HepG2 (cell line): ENCODE measurements around the gene TJAP1. TPM values are rescaled to one million over a fixed set of nuclear protein-coding genes. Genes with fewer than 3 reads are reported as not detected.
A peak's percentile ranks its signal among the peaks of the same experiment; 100 is the strongest.

ENCODE experiments used
- ATAC-seq: fragments of 200-7000 bp; cut with Tn5 transposase; 3 replicates; pipeline ENCODE4 v1.9.1; 2020; ENCODE audit warnings: mild to moderate bottlenecking, moderate library complexity
- BruUV-seq: library from RNA; stranded (reverse); fragments of 400-500 nt; replicated peaks from 2 replicates; lab custom pipeline; 2021; lab: Mats Ljungman, UMichigan
- CTCF ChIA-PET: fragments of 300-600 bp; formaldehyde crosslinking; extraction: SDS; loops from one replicate; lab custom pipeline; 2021; ENCODE audit warnings: low total read pairs, inconsistent platforms, low intra/inter-chr PET ratio; lab: Yijun Ruan, JAX
- POLR2A ChIA-PET: fragments of 350-600 bp; sonication (Branson Sonifier 250); formaldehyde crosslinking; loops from one replicate; lab custom pipeline; 2020; ENCODE audit warnings: antibody characterized with exemption, inconsistent platforms; lab: Yijun Ruan, JAX
- DNase-seq: peaks from one replicate; pipeline ENCODE4 v3.0.0-alpha.2; 2015; ENCODE audit warnings: low spot score
- FAIRE-seq: peaks from 3 replicates; lab custom pipeline; 2011; peaks lifted over from hg19 to GRCh38; lab: Jason Lieb, UNC
- H2AFZ ChIP-seq: one replicate; pipeline ENCODE4 v1.6.1; 2011; ENCODE audit warnings: low read length, inconsistent platforms
- H3K27ac ChIP-seq: fragments of 300-600 bp; 3 replicates; pipeline ENCODE4 v1.8.0; 2011; ENCODE audit warnings: mixed run types, mild to moderate bottlenecking, mixed read lengths, low read length, inconsistent platforms; ENCODE audit not compliant: insufficient read depth; ENCODE audit errors: extremely low read length
- H3K27me3 ChIP-seq, 2 experiments: fragments of 200-600 bp in 1 of 2; 2 replicates in 1 of 2; 3 replicates in 1 of 2; pipeline versions ENCODE4 v1.6.0 to v1.8.0; 2011; ENCODE audit warnings: low read length in 2 of 2, mild to moderate bottlenecking in 2 of 2, moderate library complexity in 2 of 2, inconsistent platforms in 1 of 2; ENCODE audit not compliant: insufficient read depth in 2 of 2, control insufficient read depth in 1 of 2
- H3K36me3 ChIP-seq, 2 experiments: fragments of 200-600 bp in 1 of 2; replicated peaks in 1 of 2; 2 replicates in 1 of 2; 3 replicates in 1 of 2; pipeline versions ENCODE4 v1.5.1 to v1.8.0; 2011; ENCODE audit warnings: low read length in 2 of 2, inconsistent platforms in 1 of 2; ENCODE audit not compliant: insufficient read depth in 2 of 2, control insufficient read depth in 1 of 2
- H3K4me1 ChIP-seq: 2 replicates; pipeline ENCODE4 v1.5.1; 2012; ENCODE audit warnings: low read length, inconsistent platforms; ENCODE audit not compliant: insufficient read depth
- H3K4me2 ChIP-seq: 2 replicates; pipeline ENCODE4 v1.6.0; 2011; ENCODE audit warnings: low read depth, low read length, inconsistent platforms
- H3K4me3 ChIP-seq, 3 experiments: fragments of 200-600 bp in 1 of 3; sonication (generic), shearing (Covaris generic) in 1 of 3; replicated peaks in 1 of 3; 2 replicates each; pipeline ENCODE4 v1.5.1; 2011 to 2016; ENCODE audit warnings: low read length in 3 of 3, inconsistent platforms in 2 of 3, low read depth in 2 of 3, mild to moderate bottlenecking in 2 of 3, control low read depth in 1 of 3, mixed read lengths in 1 of 3; ENCODE audit not compliant: insufficient read depth in 1 of 3
- H3K79me2 ChIP-seq: one replicate; pipeline ENCODE4 v1.6.1; 2011; ENCODE audit warnings: low read length, inconsistent platforms; ENCODE audit not compliant: insufficient read depth
- H3K9ac ChIP-seq: 2 replicates; pipeline ENCODE4 v1.6.0; 2011; ENCODE audit warnings: mild to moderate bottlenecking, low read depth, low read length, inconsistent platforms; ENCODE audit not compliant: insufficient read depth
- H3K9me3 ChIP-seq: 2 replicates; pipeline ENCODE4 v1.5.1; 2012; ENCODE audit warnings: mild to moderate bottlenecking, low read length
- H4K20me1 ChIP-seq: 2 replicates; pipeline ENCODE4 v1.6.0; 2011; ENCODE audit warnings: inconsistent platforms, mild to moderate bottlenecking, low read length, moderate library complexity; ENCODE audit not compliant: insufficient read depth
- ELF4 ChIP-seq: sonication (generic); formaldehyde crosslinking; IDR thresholded peaks from 2 replicates; pipeline ENCODE4 v1.5.0; 2020; ENCODE audit warnings: missing genetic modification reagents, mild to moderate bottlenecking, moderate library complexity, borderline replicate concordance
- FOXC1 ChIP-seq: sonication (generic); formaldehyde crosslinking; IDR thresholded peaks from 2 replicates; pipeline ENCODE4 v1.8.0; 2022; ENCODE audit warnings: mild to moderate bottlenecking, missing genetic modification reagents, borderline replicate concordance
- MAZ ChIP-seq, 2 experiments: sonication (generic) in 1 of 2; formaldehyde crosslinking in 1 of 2; IDR thresholded peaks; 2 replicates each; pipeline versions ENCODE4 v1.5.0 to v1.6.1; 2012 to 2020; ENCODE audit warnings: low read depth in 2 of 2, mild to moderate bottlenecking in 2 of 2, borderline replicate concordance in 1 of 2, improper control_type of control experiment in 1 of 2, low read length in 1 of 2, missing genetic modification reagents in 1 of 2, moderate library complexity in 1 of 2
- MEF2D ChIP-seq: sonication (generic); formaldehyde crosslinking; IDR thresholded peaks from 2 replicates; pipeline ENCODE4 v1.5.1; 2020; ENCODE audit warnings: mild to moderate bottlenecking, missing genetic modification reagents
- RBM22 ChIP-seq: fragments of 200-400 bp; formaldehyde crosslinking; optimal IDR thresholded peaks from 2 replicates; pipeline ENCODE3; 2017; ENCODE audit warnings: mild to moderate bottlenecking, low read length, moderate library complexity
- RFXAP ChIP-seq: sonication (generic); formaldehyde crosslinking; IDR thresholded peaks from 2 replicates; pipeline ENCODE4 v1.4.0; 2020; ENCODE audit warnings: missing genetic modification reagents, borderline replicate concordance
- SCMH1 ChIP-seq: sonication (generic); formaldehyde crosslinking; IDR thresholded peaks from 2 replicates; pipeline ENCODE4 v1.9.0; 2021; ENCODE audit warnings: missing genetic modification reagents, mild to moderate bottlenecking, borderline replicate concordance
- TP53 ChIP-seq: sonication (generic); formaldehyde crosslinking; conservative IDR thresholded peaks from 2 replicates; pipeline ENCODE4 v1.4.0; 2020; ENCODE audit warnings: missing genetic modification reagents
- ZNF30 ChIP-seq: sonication (generic); formaldehyde crosslinking; IDR thresholded peaks from 2 replicates; pipeline ENCODE4 v1.5.0; 2020; ENCODE audit warnings: mild to moderate bottlenecking, missing genetic modification reagents
- ZNF652 ChIP-seq: IDR thresholded peaks from 2 replicates; pipeline ENCODE4 v1.6.1; 2016; ENCODE audit warnings: low read depth, borderline replicate concordance
- ZSCAN25 ChIP-seq: sonication (generic); formaldehyde crosslinking; IDR thresholded peaks from 2 replicates; pipeline ENCODE4 v1.8.0; 2022; ENCODE audit warnings: mild to moderate bottlenecking, missing genetic modification reagents
- WGBS: methylation state at CpG from one replicate; pipeline ENCODE4 v1.1.6; 2017; ENCODE audit warnings: low lambda C conversion rate; 5-methylcytosine and 5-hydroxymethylcytosine counted together
- in situ Hi-C: cut with HindIII; loops from 2 replicates; pipeline ENCODE4 v1.10.0; 2017; ENCODE audit warnings: low pct_unique_long_range_greater_than_20kb; ENCODE audit not compliant: extremely low pct_ligation_motif_present
- intact Hi-C: fragments of 100-400 bp; cut with micrococcal nuclease; formaldehyde crosslinking; loops from one replicate; pipeline ENCODE4 v1.10.0; 2022; ENCODE audit not compliant: unreplicated experiment
- polyA plus RNA-seq, 8 experiments: library from polyadenylated mRNA; depleted of rRNA in 3 of 8; stranded (reverse) in 7 of 8; unstranded in 1 of 8; fragments of >200 nt; fragmentation: Illumina TruSeq in 4 of 8; extraction: Trizol in 4 of 8; gene quantifications; 2 replicates each; pipeline versions ENCODE4 v1.2.1 to v1.2.3, GENCODE V29; 2011 to 2016; ENCODE audit warnings: low read depth in 4 of 8, missing spikeins in 1 of 8, mixed read lengths in 1 of 8; ENCODE audit not compliant: insufficient read depth in 1 of 8
- total RNA-seq, 5 experiments: library from RNA; depleted of rRNA; stranded (reverse); fragments of >200 nt; fragmentation: Illumina TruSeq; extraction: Trizol; gene quantifications; 2 replicates each; pipeline ENCODE4 v1.2.3, GENCODE V29; 2016; ENCODE audit warnings: low read depth in 1 of 5
- TF ChIP-seq, protein P1 (sequence below): IDR thresholded peaks from 2 replicates; pipeline ENCODE4 v1.6.1; 2016; ENCODE audit warnings: mild to moderate bottlenecking, missing biosample characterization, missing genetic modification reagents
- TF ChIP-seq, protein P2 (sequence below): sonication (generic); formaldehyde crosslinking; IDR thresholded peaks from 2 replicates; pipeline ENCODE4 v1.9.0; 2021; ENCODE audit warnings: missing genetic modification reagents, mild to moderate bottlenecking, borderline replicate concordance
- TF ChIP-seq, protein P3 (sequence below): sonication (generic); formaldehyde crosslinking; IDR thresholded peaks from 2 replicates; pipeline ENCODE4 v1.8.0; 2022; ENCODE audit warnings: mild to moderate bottlenecking, missing genetic modification reagents; ENCODE audit not compliant: insufficient replicate concordance
- TF ChIP-seq, protein P4 (sequence below): IDR thresholded peaks from 2 replicates; pipeline ENCODE4 v1.6.1; 2016; ENCODE audit warnings: missing biosample characterization, missing genetic modification reagents, low read depth

Gene TJAP1
- total and polyA plus RNA-seq, 2 of the 13 experiments (the other 11 are each of a cell fraction or from before 2014, with no cell fraction given) = 15.7 to 41.6 TPM

DNA sequence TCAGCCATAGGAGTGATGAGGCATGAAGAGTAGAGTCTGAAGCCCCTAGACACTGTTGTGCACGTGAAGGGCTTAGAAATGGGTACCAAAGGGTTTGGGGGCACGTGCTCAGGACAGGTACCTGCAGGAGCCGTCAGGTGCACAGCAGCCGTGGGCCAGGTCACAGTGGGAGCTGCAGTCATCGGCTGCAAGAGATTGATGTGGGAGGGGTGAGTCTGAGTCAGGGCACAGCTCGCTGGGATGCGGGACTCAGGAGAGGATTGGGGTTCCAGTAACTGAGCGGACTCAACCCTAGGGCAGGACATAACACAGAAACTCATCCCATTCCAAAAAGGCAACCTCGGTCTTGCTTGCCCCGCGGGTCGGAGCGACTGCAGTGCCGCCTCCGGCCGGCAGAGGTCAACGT lies 23.1 kb upstream of the TJAP1 start (continued):
- TF ChIP-seq RFXAP (CRISPR knock-in tag) (no peak), ELF4 (CRISPR knock-in tag) (no peak), MAZ (IDR thresholded peaks at IDR 0.05; ENCODE audit: borderline replicate concordance, low read depth, low read length) (no peak), MAZ (CRISPR knock-in tag; IDR thresholded peaks at IDR 0.05; ENCODE audit: low read depth) (0 out of 2 replicates have a peak, but pooled peaks have one; percentile 71), ZSCAN25 (0 out of 2 replicates have a peak, but pooled peaks have one; percentile 58), ZNF652 (CRISPR knock-in tag) (no peak)
- TF ChIP-seq, protein P1, sequence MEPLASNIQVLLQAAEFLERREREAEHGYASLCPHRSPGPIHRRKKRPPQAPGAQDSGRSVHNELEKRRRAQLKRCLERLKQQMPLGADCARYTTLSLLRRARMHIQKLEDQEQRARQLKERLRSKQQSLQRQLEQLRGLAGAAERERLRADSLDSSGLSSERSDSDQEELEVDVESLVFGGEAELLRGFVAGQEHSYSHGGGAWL (CRISPR knock-in tag) = no peak
- TF ChIP-seq, all 625 proteins: peak for 48

DNA sequence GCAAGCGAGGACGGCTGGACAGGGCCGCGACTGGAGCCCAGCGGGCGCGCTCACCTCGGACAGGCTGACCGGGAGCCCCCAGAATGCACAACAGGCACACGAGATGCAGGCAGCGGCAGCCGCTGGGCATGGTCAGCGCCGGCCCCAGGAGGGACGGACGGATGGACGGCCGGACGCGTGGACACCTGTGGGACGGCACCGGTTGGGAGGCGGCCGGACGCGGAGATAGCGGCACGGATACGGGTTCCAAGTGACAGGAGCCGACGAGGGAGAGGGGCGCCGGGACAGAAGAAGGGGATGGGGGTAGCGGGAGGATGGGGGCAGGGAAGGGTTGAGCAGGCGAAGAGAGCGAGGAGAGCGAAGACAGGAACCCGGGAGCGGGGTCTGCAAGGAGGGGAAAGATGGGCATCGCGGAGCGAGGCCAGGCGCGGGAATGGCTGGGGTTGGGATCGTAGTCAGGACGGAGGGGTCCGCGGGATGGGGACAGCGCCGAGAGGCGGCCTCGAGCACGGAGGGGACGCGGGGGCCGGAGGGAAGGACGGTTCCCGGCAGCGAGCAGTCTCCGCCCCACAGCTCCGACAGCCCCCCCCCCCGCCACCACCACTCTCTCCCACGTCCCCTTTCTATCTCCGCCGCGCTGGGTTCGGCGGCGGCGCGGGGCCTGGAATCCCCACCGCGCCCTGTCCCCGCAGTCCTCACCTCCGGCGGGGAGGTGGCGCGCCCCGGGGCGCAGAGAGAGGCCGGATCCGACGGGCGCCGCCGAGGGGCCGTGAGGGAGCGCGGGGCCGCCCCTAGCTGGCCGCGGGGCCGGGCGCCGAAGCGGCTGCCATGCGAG lies 22.5 kb upstream of the TJAP1 start:
- WGBS = 3% methylated on average over 54 of the region's 97 CpGs
- ChIA-PET CTCF (interaction anchor here (1.5 to 4.7 kb wide), 3 partner anchors 41 to 192 kb away, joined by 3 to 53 read pairs (median 39); no protein-coding TSS in a partner anchor), POLR2A (interaction anchor here (1.0 to 4.7 kb wide), 10 partner anchors 9 to 55 kb away, joined by 3 to 38 read pairs (median 5); partner anchors contain the start of genes ABCC10, LRRC73 and TJAP1)
- peak; percentile 67 for DNase-seq
- FAIRE-seq = no peak
- in situ Hi-C loops (loop anchor here (5.0 kb wide), 1 partner anchor 37 kb away; no protein-coding TSS in a partner anchor), intact Hi-C loops (loop anchor here (1.0 kb wide), 2 partner anchors 41 to 51 kb away; no protein-coding TSS in a partner anchor)
- BruUV-seq = no TSS peak
- H3K4me2 ChIP-seq = peak overlapping the region; percentile 100
- no peak overlapping the region for H2AFZ ChIP-seq
- H3K27me3 ChIP-seq = peaks cover 0 to 5% of the 10 kb centered on the region in 2 experiments; a peak in 3 of 5 replicates
- ATAC-seq = peak; percentile 87
- H4K20me1 ChIP-seq = no peaks in the 10 kb centered on the region
- H3K9ac ChIP-seq = peak overlapping the region; percentile 32; the same call in 1 of the 2 replicates
- peak overlapping the region; percentile 54 to 76 (median 66); a peak in 5 of 6 replicates for H3K4me3 ChIP-seq
- H3K9me3 ChIP-seq = no peaks in the 10 kb centered on the region
- peaks cover 26% of the 10 kb centered on the region for H3K4me1 ChIP-seq
- peaks cover 5 to 9% of the 10 kb centered on the region in 2 experiments; a peak in 3 of 5 replicates for H3K36me3 ChIP-seq
- H3K27ac ChIP-seq = no peak overlapping the region
- H3K79me2 ChIP-seq = no peaks in the 10 kb centered on the region
- TF ChIP-seq MEF2D (CRISPR knock-in tag) (no peak), TP53 (CRISPR knock-in tag) (no peak), FOXC1 (CRISPR knock-in tag) (peak; percentile 94), ZNF30 (CRISPR knock-in tag) (0 out of 2 replicates have a peak, but pooled peaks have one; percentile 23), SCMH1 (CRISPR knock-in tag) (no peak), RBM22 (peak; percentile 39)
- TF ChIP-seq, protein P2, sequence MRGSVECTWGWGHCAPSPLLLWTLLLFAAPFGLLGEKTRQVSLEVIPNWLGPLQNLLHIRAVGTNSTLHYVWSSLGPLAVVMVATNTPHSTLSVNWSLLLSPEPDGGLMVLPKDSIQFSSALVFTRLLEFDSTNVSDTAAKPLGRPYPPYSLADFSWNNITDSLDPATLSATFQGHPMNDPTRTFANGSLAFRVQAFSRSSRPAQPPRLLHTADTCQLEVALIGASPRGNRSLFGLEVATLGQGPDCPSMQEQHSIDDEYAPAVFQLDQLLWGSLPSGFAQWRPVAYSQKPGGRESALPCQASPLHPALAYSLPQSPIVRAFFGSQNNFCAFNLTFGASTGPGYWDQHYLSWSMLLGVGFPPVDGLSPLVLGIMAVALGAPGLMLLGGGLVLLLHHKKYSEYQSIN (CRISPR knock-in tag) = no peak
- TF ChIP-seq, protein P3, sequence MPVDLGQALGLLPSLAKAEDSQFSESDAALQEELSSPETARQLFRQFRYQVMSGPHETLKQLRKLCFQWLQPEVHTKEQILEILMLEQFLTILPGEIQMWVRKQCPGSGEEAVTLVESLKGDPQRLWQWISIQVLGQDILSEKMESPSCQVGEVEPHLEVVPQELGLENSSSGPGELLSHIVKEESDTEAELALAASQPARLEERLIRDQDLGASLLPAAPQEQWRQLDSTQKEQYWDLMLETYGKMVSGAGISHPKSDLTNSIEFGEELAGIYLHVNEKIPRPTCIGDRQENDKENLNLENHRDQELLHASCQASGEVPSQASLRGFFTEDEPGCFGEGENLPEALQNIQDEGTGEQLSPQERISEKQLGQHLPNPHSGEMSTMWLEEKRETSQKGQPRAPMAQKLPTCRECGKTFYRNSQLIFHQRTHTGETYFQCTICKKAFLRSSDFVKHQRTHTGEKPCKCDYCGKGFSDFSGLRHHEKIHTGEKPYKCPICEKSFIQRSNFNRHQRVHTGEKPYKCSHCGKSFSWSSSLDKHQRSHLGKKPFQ (CRISPR knock-in tag) = no peak
- TF ChIP-seq, protein P4, sequence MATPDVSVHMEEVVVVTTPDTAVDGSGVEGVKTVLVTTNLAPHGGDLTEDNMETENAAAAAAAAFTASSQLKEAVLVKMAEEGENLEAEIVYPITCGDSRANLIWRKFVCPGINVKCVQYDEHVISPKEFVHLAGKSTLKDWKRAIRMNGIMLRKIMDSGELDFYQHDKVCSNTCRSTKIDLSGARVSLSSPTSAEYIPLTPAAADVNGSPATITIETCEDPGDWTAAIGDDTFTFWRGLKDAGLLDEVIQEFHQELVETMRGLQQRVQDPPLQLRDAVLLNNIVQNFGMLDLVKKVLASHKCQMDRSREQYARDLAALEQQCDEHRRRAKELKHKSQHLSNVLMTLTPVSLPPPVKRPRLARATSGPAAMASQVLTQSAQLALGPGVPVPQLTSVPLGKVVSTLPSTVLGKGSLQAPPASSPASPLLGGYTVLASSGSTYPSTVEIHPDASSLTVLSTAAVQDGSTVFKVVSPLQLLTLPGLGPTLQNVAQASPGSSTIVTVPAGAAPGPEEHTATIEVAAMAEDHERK = no peak
